Activated T-cell treated with anti-CD3 and anti-CD28 coated beads, Interleukin-2, amount 50 U/mL, for 24 hours (primary cell): ENCODE measurements around the gene RNF123.

Experiments
- DNase-seq: peaks from one replicate; pipeline ENCODE4 v3.0.0-alpha.2; 2020
- H3K27ac Mint-ChIP-seq: 2 replicates; pipeline ENCODE4 v1.8.0; 2020; ENCODE audit warnings: mild to moderate bottlenecking, mixed read lengths
- H3K27me3 Mint-ChIP-seq: 2 replicates; pipeline ENCODE4 v1.8.0; 2020; ENCODE audit warnings: mixed read lengths
- H3K36me3 Mint-ChIP-seq: 2 replicates; pipeline ENCODE4 v1.8.0; 2020; ENCODE audit warnings: low read depth, mixed read lengths
- H3K4me1 Mint-ChIP-seq: 2 replicates; pipeline ENCODE4 v1.8.0; 2020; ENCODE audit warnings: low read depth, mixed read lengths
- H3K4me3 Mint-ChIP-seq: 2 replicates; pipeline ENCODE4 v1.8.0; 2020; ENCODE audit warnings: mild to moderate bottlenecking, moderate library complexity, mixed read lengths
- H3K9me3 Mint-ChIP-seq: 2 replicates; pipeline ENCODE4 v1.8.0; 2020; ENCODE audit warnings: mixed read lengths

RNF123 gene

DNA sequence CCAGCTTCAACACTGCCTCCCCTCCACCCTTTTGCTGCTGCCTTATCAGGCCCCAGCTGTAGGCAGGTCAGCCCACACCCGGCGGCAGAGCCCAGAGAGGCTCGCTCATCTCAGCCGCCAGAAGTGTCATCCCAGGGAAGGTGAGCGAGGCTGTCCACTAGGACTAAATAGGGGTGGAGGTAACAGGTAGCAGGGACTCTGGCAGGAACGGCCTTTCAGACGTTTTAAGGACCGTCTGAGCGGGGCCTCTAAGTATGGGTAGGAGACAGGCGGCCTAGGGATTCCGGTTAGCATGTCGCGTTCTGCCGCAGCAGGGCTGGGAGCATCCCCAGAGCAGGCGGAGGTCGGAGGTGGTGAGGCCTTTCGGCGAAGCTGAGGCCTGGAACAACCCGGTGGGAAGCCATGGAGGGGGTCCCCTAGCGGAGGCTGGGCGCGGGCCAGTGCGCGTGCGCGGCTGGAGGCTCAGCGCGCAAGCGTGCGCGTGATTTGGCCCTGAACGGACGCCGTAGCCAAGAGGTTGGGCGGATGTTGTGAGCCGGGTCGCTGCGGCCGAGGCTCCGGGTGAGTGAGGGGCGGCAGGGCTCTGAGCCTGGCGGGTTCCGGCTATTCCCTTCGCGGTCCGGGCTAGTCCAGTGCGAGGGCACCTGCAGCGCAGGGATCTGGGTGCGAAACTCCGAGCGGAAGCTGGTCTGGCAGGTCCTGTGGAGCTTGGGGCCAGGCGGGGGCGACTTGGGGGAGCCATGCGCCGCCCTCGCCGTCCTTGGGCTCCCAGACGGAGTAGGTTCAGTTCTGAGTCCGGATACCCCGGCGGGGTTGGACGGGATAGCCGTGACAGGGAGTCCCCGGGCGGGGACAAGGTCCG lies at the start of gene RNF123, which contains the start of gene MST1:
TSS of gene RNF123 (plus strand) at position 512 of the 862 bp plus-strand sequence. CDS start 1,609 bp downstream, outside the sequence.
TSS of gene MST1 (minus strand) at position 429 of the 862 bp plus-strand sequence. CDS start 783 bp downstream, outside the sequence.
- peak within 1 kb of the TSS; percentile 97 for H3K4me3 Mint-ChIP-seq

DNA sequence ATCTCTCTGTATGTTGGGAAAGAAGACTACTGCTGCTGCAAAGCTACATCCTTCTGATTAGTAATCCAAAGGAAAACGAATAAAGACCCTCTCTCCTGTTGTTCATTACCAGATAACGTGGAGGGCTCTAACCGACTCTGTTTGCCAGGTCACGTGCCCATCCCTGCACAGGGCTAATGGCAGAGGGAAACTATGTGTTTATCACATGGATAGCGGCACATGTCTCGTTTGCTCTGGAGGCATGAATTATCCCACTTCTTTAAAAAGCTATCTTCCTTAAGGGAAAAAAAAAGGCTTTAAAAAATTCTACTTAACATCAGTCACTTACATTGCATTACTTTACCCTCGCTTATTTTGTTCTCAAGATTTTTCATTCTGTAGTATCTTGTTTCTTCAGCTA lies 48.1 kb upstream of the RNF123 start:
- Mint-ChIP-seq H3K4me3 (no peak overlapping the region), H3K4me1 (peaks cover 3% of the 10 kb centered on the region), H3K27ac (no peak overlapping the region), H3K27me3 (no peaks in the 10 kb centered on the region), H3K36me3 (no peaks in the 10 kb centered on the region), H3K9me3 (no peaks in the 10 kb centered on the region)
- DNase-seq: no peak

More for the DNA sequence above, at the start of gene RNF123, which contains the start of gene MST1:
- H3K36me3 Mint-ChIP-seq: peaks cover 29% of the 10 kb centered on the region
- no peaks in the 10 kb centered on the region for H3K27me3 Mint-ChIP-seq
- H3K4me1 Mint-ChIP-seq: peaks cover 50% of the 10 kb centered on the region
- no peaks in the 10 kb centered on the region for H3K9me3 Mint-ChIP-seq
- DNase-seq: peak; percentile 97
- peak within 1 kb of the TSS; percentile 97 for H3K27ac Mint-ChIP-seq

DNA sequence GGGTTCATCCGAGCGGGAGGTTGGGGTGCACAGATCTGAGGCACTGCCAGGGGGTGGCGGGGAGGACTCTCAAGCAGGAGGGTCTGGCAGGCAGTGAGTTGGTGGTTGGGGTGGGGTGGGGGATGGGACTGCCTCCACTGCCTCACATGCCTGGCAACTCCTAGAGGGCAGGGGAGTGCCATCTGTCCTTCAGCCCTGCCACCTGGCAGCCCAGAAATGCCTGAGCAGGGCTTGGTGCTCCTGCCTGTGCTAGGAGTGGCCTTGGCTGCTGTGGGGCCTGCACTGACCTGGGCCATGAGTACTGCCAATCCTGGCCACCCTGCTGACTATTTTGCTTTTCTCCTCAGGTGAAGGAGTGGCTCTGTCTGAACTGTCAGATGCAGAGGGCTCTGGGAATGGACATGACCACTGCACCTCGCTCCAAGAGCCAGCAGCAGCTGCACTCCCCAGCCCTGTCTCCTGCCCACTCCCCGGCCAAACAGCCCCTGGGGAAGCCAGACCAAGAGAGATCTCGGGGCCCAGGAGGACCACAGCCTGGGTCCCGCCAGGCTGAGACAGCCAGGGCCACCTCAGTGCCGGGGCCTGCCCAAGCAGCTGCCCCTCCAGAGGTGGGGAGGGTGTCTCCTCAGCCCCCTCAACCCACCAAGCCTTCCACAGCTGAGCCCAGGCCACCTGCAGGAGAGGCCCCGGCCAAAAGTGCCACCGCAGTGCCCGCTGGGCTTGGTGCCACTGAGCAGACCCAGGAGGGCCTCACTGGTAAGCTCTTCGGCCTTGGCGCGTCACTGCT lies 47.2 kb upstream of the RNF123 start:
- no peak overlapping the region for H3K27ac Mint-ChIP-seq
- H3K4me1 Mint-ChIP-seq: no peaks in the 10 kb centered on the region
- no peak for DNase-seq
- H3K36me3 Mint-ChIP-seq: no peaks in the 10 kb centered on the region
- H3K4me3 Mint-ChIP-seq: no peak overlapping the region
- no peaks in the 10 kb centered on the region for H3K9me3 Mint-ChIP-seq
- H3K27me3 Mint-ChIP-seq: no peaks in the 10 kb centered on the region

DNA sequence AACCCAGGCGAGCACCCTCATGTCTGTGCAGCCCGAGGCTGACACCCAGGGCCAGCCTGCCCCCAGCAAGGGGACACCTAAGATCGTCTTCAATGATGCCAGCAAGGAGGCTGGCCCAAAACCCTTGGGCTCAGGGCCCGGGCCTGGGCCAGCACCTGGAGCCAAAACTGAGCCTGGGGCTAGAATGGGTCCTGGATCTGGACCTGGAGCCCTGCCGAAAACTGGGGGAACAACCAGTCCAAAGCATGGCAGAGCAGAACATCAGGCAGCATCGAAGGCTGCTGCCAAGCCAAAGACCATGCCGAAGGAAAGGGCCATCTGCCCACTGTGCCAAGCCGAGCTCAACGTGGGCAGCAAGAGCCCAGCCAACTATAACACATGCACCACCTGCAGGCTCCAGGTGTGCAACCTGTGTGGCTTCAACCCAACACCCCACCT lies 46.6 kb upstream of the RNF123 start:
- no peaks in the 10 kb centered on the region for H3K4me1 Mint-ChIP-seq
- H3K27me3 Mint-ChIP-seq: no peaks in the 10 kb centered on the region
- no peaks in the 10 kb centered on the region for H3K36me3 Mint-ChIP-seq

DNA sequence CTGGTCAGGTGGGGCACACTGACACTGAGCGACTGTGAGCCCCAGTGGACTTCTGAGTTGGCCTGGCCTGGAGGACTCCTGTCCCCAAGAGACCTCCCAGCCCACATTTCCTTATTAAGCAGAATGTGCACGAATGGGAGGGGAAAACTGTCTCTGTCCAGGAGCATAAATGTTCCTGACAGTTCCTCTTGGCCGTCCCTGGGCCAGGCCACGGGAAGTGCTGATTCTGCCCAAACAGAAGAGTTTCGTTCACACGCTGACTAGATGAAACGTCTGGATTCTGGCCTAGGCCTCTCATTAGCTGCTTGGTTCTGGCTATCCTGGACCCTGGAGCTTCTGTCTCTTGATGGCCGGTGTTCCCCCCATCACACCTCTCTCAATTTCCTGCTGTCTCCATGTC lies 44.7 kb upstream of the RNF123 start:
- Mint-ChIP-seq H3K4me3 (no peak overlapping the region), H3K27me3 (no peaks in the 10 kb centered on the region), H3K27ac (no peak overlapping the region), H3K36me3 (no peaks in the 10 kb centered on the region), H3K4me1 (no peaks in the 10 kb centered on the region), H3K9me3 (no peaks in the 10 kb centered on the region)
- DNase-seq: no peak

More for the DNA sequence above, 46.6 kb upstream of the RNF123 start:
- no peaks in the 10 kb centered on the region for H3K9me3 Mint-ChIP-seq
- no peak overlapping the region for H3K27ac Mint-ChIP-seq
- no peak overlapping the region for H3K4me3 Mint-ChIP-seq
- no peak for DNase-seq

DNA sequence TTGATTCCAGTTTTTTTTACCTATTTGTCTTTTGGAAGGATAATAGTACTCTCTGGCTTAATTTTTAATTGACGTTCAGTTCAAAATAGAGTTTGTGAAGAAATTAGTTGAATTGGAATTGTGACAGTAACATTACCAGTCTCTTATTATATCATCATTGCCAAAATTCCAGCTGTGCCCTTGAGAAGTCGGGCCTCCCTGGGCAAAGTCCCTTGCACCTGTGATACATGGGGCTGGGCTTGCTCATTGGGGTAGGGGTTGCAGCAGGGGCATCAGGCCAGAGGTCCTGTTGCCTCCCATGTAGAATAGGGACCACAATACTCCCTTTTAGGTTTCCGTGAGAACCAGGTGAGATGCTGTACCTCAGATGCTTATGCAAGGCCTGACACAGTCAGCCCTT lies 43.1 kb upstream of the RNF123 start:
- Mint-ChIP-seq H3K4me3 (no peak overlapping the region), H3K27me3 (no peaks in the 10 kb centered on the region), H3K9me3 (no peaks in the 10 kb centered on the region), H3K27ac (no peak overlapping the region), H3K36me3 (no peaks in the 10 kb centered on the region), H3K4me1 (no peaks in the 10 kb centered on the region)
- no peak for DNase-seq

DNA sequence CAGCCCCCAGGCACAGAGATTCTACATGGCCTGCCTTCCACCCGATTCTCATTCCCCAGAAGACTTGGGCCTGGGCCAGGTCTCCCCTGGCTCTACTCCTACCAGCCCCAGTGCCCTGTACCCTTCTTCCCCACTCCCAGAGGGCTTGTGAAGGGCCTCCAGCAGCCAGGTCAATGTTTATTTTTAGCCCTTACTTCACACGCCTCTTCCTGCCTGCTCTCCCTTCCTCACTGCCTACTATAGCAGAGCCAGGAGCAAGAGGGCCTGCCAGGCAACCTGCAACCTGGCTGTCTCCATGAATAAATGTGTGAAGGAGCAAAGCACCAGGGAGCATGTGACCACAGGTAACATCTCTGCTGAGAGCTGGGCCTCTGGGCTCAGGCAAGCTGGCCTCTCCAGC lies 41.6 kb upstream of the RNF123 start:
- Mint-ChIP-seq H3K27me3 (no peaks in the 10 kb centered on the region), H3K27ac (no peak overlapping the region), H3K4me3 (no peak overlapping the region), H3K4me1 (no peaks in the 10 kb centered on the region), H3K9me3 (no peaks in the 10 kb centered on the region), H3K36me3 (no peaks in the 10 kb centered on the region)
- no peak for DNase-seq

DNA sequence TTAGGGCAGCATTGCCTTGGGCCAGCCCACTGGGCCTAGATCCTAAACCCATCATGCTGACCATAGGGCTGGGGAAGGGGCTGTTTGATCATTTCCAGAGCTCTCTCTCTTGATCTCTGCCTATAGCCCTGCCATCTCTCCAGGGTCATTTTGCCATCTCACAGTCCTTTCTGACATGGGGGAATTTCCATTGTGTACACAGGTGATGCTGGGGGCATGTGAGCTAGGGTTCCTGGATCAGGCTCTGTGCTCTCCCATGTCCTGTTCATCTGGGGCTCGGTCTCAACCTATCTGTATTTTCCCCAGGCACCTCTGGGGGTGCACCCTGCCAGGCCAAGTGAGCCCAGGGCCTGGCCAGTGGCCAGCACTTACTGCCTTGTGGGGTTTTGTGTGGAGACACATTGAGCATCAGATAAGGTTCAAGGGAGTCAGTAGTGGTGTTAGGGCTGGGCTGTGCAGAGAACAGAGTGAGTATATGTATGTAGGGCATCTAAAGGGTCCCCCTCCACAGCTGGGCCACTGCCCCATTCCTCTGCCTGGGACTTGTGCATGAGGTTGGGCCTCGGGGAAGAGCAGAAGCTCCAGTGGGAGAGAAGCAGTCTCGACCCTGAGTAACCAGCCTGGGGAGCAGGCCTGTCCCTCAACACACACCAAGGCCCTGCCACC lies 40.9 kb upstream of the RNF123 start:
- Mint-ChIP-seq H3K4me3 (no peak overlapping the region), H3K4me1 (no peaks in the 10 kb centered on the region), H3K27me3 (no peaks in the 10 kb centered on the region), H3K27ac (no peak overlapping the region), H3K9me3 (no peaks in the 10 kb centered on the region), H3K36me3 (no peaks in the 10 kb centered on the region)
- no peak for DNase-seq

DNA sequence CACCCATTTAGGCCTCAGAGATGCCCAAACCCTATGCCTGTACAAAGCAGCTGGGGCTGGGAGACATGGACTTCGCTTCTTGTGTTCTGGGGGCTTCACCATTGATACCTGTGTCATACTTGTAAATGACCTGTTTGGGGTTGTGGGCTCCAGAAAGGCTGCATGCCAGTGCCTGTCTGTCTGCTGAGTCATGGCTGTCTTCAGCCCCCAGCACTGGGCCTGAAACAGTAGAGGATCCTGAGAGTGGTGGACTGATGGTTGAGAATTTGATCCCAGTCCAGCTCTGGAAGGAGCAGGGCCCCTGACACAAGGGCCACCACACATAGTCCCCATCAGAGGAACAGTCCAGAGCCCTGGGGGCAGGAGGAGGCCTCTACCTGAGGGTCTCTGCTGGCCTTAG lies 39.8 kb upstream of the RNF123 start:
- no peak for DNase-seq
- H3K27ac Mint-ChIP-seq: no peak overlapping the region
- no peaks in the 10 kb centered on the region for H3K9me3 Mint-ChIP-seq
- H3K4me1 Mint-ChIP-seq: no peaks in the 10 kb centered on the region
- H3K36me3 Mint-ChIP-seq: no peaks in the 10 kb centered on the region
- H3K4me3 Mint-ChIP-seq: no peak overlapping the region
- no peaks in the 10 kb centered on the region for H3K27me3 Mint-ChIP-seq

DNA sequence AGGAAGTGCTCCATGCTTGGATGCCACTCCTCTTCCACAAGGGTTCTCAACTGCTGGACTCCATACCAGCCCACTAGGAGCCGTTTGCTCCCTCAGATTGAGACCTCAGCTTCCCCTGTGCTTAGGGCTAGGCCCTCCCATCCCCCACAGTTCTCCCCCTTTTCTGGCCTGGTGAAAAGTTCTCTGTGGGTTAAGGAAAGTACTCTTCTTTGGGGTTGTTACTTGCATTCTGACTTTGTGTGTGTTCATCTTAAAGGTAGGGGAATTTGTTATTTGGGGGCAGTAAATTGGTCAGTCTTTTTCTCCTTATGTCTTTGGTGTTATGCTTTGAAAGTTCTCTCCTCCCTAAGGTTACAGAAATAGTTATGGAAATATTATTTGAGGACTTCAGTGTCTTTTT lies 39.2 kb upstream of the RNF123 start:
- DNase-seq: no peak
- H3K27me3 Mint-ChIP-seq: no peaks in the 10 kb centered on the region
- no peak overlapping the region for H3K27ac Mint-ChIP-seq
- no peak overlapping the region for H3K4me3 Mint-ChIP-seq
- no peaks in the 10 kb centered on the region for H3K36me3 Mint-ChIP-seq
- no peaks in the 10 kb centered on the region for H3K4me1 Mint-ChIP-seq
- no peaks in the 10 kb centered on the region for H3K9me3 Mint-ChIP-seq

DNA sequence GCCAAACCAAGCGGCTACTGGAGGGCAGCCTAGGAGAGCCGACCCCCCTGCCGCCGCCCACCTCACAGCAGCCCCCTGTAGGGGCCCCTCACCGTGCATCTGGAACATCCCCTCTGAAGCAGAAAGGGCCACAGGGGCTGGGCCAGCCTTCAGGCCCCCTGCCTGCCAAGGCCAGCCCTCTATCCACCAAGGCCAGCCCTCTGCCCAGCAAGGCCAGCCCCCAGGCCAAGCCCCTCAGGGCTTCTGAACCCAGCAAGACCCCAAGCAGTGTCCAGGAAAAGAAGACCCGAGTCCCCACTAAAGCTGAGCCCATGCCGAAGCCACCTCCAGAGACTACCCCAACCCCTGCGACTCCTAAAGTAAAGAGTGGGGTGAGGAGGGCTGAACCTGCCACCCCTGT lies 38.7 kb upstream of the RNF123 start:
- H3K27ac Mint-ChIP-seq: no peak overlapping the region
- H3K9me3 Mint-ChIP-seq: no peaks in the 10 kb centered on the region
- no peaks in the 10 kb centered on the region for H3K4me1 Mint-ChIP-seq
- no peaks in the 10 kb centered on the region for H3K36me3 Mint-ChIP-seq
- no peaks in the 10 kb centered on the region for H3K27me3 Mint-ChIP-seq
- DNase-seq: no peak
- H3K4me3 Mint-ChIP-seq: no peak overlapping the region

DNA sequence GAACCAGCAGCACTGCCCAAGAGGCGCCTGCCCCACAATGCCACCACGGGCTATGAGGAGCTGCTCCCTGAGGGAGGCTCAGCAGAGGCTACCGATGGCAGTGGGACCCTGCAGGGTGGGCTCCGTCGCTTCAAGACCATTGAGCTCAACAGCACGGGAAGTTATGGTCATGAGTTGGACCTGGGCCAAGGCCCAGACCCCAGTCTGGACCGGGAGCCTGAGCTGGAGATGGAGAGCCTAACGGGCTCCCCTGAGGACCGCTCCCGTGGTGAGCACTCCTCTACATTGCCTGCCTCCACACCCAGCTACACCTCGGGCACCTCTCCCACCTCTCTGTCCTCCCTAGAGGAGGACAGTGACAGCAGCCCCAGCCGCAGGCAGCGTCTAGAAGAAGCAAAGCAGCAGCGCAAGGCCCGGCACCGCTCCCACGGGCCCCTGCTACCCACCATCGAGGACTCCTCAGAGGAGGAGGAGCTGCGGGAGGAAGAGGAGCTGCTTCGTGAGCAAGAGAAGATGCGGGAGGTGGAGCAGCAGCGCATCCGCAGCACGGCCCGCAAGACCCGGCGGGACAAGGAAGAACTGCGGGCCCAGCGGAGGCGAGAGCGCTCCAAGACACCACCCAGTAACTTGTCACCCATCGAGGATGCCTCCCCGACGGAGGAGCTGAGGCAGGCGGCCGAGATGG lies 37.0 kb upstream of the RNF123 start:
- H3K4me1 Mint-ChIP-seq: no peaks in the 10 kb centered on the region
- H3K9me3 Mint-ChIP-seq: no peaks in the 10 kb centered on the region
- H3K36me3 Mint-ChIP-seq: no peaks in the 10 kb centered on the region
- H3K27ac Mint-ChIP-seq: no peak overlapping the region
- no peak overlapping the region for H3K4me3 Mint-ChIP-seq
- no peaks in the 10 kb centered on the region for H3K27me3 Mint-ChIP-seq
- DNase-seq: no peak

DNA sequence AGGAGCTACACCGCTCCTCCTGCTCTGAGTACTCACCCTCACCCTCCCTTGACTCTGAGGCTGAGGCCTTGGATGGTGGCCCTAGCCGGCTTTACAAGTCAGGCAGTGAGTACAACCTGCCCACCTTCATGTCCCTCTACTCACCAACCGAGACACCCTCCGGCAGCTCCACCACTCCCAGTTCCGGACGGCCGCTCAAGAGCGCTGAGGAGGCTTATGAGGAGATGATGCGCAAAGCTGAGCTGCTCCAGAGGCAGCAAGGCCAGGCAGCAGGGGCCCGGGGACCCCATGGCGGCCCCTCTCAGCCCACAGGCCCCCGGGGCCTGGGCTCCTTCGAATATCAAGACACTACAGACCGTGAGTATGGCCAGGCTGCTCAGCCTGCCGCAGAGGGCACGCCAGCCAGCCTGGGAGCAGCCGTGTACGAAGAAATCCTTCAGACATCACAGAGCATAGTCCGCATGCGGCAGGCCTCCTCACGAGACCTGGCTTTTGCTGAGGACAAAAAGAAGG lies 36.4 kb upstream of the RNF123 start:
- H3K4me1 Mint-ChIP-seq: no peaks in the 10 kb centered on the region
- H3K4me3 Mint-ChIP-seq: no peak overlapping the region
- DNase-seq: no peak
- H3K36me3 Mint-ChIP-seq: no peaks in the 10 kb centered on the region
- no peaks in the 10 kb centered on the region for H3K9me3 Mint-ChIP-seq
- no peaks in the 10 kb centered on the region for H3K27me3 Mint-ChIP-seq
- no peak overlapping the region for H3K27ac Mint-ChIP-seq

DNA sequence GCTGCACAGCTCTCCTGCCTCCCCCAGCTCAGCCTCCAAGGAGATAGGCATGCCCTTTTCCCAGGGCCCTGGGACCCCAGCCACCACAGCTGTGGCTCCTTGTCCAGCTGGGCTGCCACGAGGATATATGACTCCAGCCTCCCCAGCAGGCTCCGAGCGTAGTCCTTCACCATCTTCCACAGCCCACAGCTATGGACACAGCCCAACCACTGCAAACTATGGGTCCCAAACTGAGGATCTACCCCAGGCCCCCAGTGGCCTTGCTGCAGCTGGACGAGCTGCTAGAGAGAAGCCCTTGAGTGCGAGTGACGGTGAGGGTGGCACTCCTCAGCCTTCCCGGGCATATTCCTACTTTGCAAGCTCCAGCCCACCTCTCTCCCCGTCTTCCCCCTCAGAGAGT lies 35.7 kb upstream of the RNF123 start:
- DNase-seq: no peak
- Mint-ChIP-seq H3K27ac (no peak overlapping the region), H3K36me3 (no peaks in the 10 kb centered on the region), H3K9me3 (no peaks in the 10 kb centered on the region), H3K4me3 (no peak overlapping the region), H3K27me3 (no peaks in the 10 kb centered on the region), H3K4me1 (no peaks in the 10 kb centered on the region)
